Keratinocyte (primary cell): ENCODE data around the gene ACTG1. TPM values are rescaled to one million over a fixed set of nuclear protein-coding genes. Genes with fewer than 3 reads are reported as not detected.

Experiments used
- DNase-seq: peaks from one replicate; pipeline ENCODE4 v3.0.0-alpha.2; 2011; ENCODE audit warnings: low read depth, missing footprints, low spot score
- FAIRE-seq: peaks from 2 replicates; lab custom pipeline; 2011; peaks lifted over from hg19 to GRCh38; lab: Jason Lieb, UNC
- H2AFZ ChIP-seq: 2 replicates; pipeline ENCODE4 v1.6.0; 2012; ENCODE audit warnings: low read length, control low read depth, inconsistent platforms; ENCODE audit not compliant: control insufficient read depth
- H3K27ac ChIP-seq: 2 replicates; pipeline ENCODE4 v1.5.1; 2011; ENCODE audit warnings: low read length; ENCODE audit not compliant: control insufficient read depth, insufficient read depth
- H3K27me3 ChIP-seq: 3 replicates; pipeline ENCODE4 v1.6.0; 2011; ENCODE audit warnings: low read length; ENCODE audit not compliant: control insufficient read depth, insufficient read depth; ENCODE audit errors: extremely low read depth
- H3K36me3 ChIP-seq, 2 experiments: 2 replicates in 1 of 2; 3 replicates in 1 of 2; pipeline ENCODE4 v1.5.1; 2011; ENCODE audit warnings: low read length in 2 of 2, mild to moderate bottlenecking in 1 of 2; ENCODE audit not compliant: control insufficient read depth in 2 of 2, insufficient read depth in 2 of 2; ENCODE audit errors: extremely low read depth in 1 of 2
- H3K4me1 ChIP-seq: 3 replicates; pipeline ENCODE4 v1.5.1; 2011; ENCODE audit warnings: low read length; ENCODE audit not compliant: control insufficient read depth, insufficient read depth; ENCODE audit errors: extremely low read depth
- H3K4me2 ChIP-seq: 3 replicates; pipeline ENCODE4 v1.6.0; 2011; ENCODE audit warnings: low read depth, low read length; ENCODE audit not compliant: control insufficient read depth, insufficient read depth; ENCODE audit errors: extremely low read depth
- H3K4me3 ChIP-seq, 3 experiments: fragments of 200-600 bp in 1 of 3; sonication (generic) in 1 of 3; 2 replicates in 2 of 3; 3 replicates in 1 of 3; pipeline ENCODE4 v1.5.1; 2011 to 2016; ENCODE audit warnings: low read length in 3 of 3, mild to moderate bottlenecking in 3 of 3, control low read depth in 2 of 3, inconsistent platforms in 1 of 3, low read depth in 1 of 3, mixed read lengths in 1 of 3, mixed run types in 1 of 3, moderate library complexity in 1 of 3; ENCODE audit not compliant: control insufficient read depth in 2 of 3, insufficient read depth in 2 of 3; ENCODE audit errors: extremely low read depth in 1 of 3
- H3K79me2 ChIP-seq: 2 replicates; pipeline ENCODE4 v1.6.0; 2012; ENCODE audit warnings: low read length; ENCODE audit not compliant: control insufficient read depth, insufficient read depth
- H3K9ac ChIP-seq: 3 replicates; pipeline ENCODE4 v1.6.0; 2011; ENCODE audit warnings: low read length; ENCODE audit not compliant: control insufficient read depth, insufficient read depth; ENCODE audit errors: extremely low read depth
- H3K9me1 ChIP-seq: 3 replicates; pipeline ENCODE4 v1.6.0; 2011; ENCODE audit warnings: low read length; ENCODE audit not compliant: control insufficient read depth, insufficient read depth; ENCODE audit errors: extremely low read depth
- H3K9me3 ChIP-seq: 2 replicates; pipeline ENCODE4 v1.5.1; 2012; ENCODE audit warnings: low read depth, low read length; ENCODE audit not compliant: control insufficient read depth
- H4K20me1 ChIP-seq: 3 replicates; pipeline ENCODE4 v1.6.0; 2011; ENCODE audit warnings: low read length; ENCODE audit not compliant: control insufficient read depth, insufficient read depth; ENCODE audit errors: extremely low read depth
- EZH2 ChIP-seq: IDR thresholded peaks from one replicate; pipeline ENCODE4 v1.6.1; 2012; ENCODE audit warnings: inconsistent platforms, mild to moderate bottlenecking, low read length, moderate library complexity
- dilution Hi-C: fragments of 300-500 bp; cut with MboI; formaldehyde crosslinking; loops from one replicate; pipeline ENCODE4 v1.7.0; 2020; ENCODE audit warnings: low sequenced_read_pairs; ENCODE audit not compliant: extremely low pct_ligation_motif_present
- polyA plus RNA-seq, 5 experiments: library from polyadenylated mRNA; depleted of rRNA in 3 of 5; stranded (reverse) in 3 of 5; stranded (forward) in 1 of 5; unstranded in 1 of 5; fragments of >200 nt; gene quantifications; 1 replicate in 1 of 5; 2 replicates in 3 of 5; 3 replicates in 1 of 5; pipeline versions ENCODE4 v1.2.1 to v1.2.3, GENCODE V29; 2011 to 2012; ENCODE audit warnings: missing spikeins in 2 of 5, low read depth in 1 of 5, low replicate concordance in 1 of 5
- TF ChIP-seq, protein P1 (sequence below), 3 experiments: IDR thresholded peaks in 1 of 3; conservative IDR thresholded peaks in 1 of 3; optimal IDR thresholded peaks in 1 of 3; 2 replicates in 2 of 3; 3 replicates in 1 of 3; pipeline versions ENCODE3 to v1.5.1; 2011; ENCODE audit warnings: low read length in 3 of 3, mild to moderate bottlenecking in 3 of 3, moderate library complexity in 2 of 3, control low read depth in 1 of 3, inconsistent platforms in 1 of 3; ENCODE audit not compliant: insufficient read depth in 2 of 3; ENCODE audit errors: extremely low read depth in 1 of 3

ACTG1 gene
- polyA plus RNA-seq, 1 donor (not counting 4 experiments of a cell fraction or from before 2014, with no cell fraction given) = 1,867 TPM

DNA sequence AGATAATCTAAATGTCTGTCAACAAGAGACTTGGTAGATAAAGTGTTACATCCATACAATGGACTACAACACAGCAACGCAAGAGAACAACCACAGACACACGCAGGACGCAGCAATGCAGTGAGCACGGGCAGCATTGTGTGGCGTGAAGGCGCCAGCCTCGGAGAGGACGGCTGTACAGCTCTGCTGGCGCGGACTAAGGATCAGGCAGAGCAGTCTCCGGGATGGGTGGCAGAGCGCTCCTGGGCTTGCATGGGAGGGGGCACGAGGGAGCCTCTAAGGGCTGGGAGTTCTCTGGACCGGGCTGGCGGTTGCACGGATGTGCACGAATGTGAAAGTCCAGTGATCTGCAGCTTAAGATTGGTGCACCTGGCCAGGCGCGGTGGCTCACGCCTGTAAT, 34.5 kb downstream of the ACTG1 start:
- H3K36me3 ChIP-seq = no peaks in the 10 kb centered on the region
- TF ChIP-seq, protein P1, sequence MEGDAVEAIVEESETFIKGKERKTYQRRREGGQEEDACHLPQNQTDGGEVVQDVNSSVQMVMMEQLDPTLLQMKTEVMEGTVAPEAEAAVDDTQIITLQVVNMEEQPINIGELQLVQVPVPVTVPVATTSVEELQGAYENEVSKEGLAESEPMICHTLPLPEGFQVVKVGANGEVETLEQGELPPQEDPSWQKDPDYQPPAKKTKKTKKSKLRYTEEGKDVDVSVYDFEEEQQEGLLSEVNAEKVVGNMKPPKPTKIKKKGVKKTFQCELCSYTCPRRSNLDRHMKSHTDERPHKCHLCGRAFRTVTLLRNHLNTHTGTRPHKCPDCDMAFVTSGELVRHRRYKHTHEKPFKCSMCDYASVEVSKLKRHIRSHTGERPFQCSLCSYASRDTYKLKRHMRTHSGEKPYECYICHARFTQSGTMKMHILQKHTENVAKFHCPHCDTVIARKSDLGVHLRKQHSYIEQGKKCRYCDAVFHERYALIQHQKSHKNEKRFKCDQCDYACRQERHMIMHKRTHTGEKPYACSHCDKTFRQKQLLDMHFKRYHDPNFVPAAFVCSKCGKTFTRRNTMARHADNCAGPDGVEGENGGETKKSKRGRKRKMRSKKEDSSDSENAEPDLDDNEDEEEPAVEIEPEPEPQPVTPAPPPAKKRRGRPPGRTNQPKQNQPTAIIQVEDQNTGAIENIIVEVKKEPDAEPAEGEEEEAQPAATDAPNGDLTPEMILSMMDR (optimal IDR thresholded peaks at IDR 0.05 in 1 of 3, IDR thresholded peaks at IDR 0.05 in 1 of 3, conservative IDR thresholded peaks at IDR 0.05 in 1 of 3; ENCODE audit: extremely low read depth in 1 of 3, insufficient read depth in 2 of 3, low read length in 3 of 3) = no peak
- TF ChIP-seq EZH2 = no peak
- no peaks in the 10 kb centered on the region for H3K79me2 ChIP-seq
- H3K4me3 ChIP-seq = no peak overlapping the region
- H3K9me3 ChIP-seq = no peaks in the 10 kb centered on the region
- no peaks in the 10 kb centered on the region for H4K20me1 ChIP-seq
- H3K27me3 ChIP-seq = peaks cover 23% of the 10 kb centered on the region
- DNase-seq (no peak), FAIRE-seq (no peak)
- no peaks in the 10 kb centered on the region for H3K9me1 ChIP-seq
- no peaks in the 10 kb centered on the region for H3K4me1 ChIP-seq
- no peak overlapping the region for H3K9ac ChIP-seq
- H3K27ac ChIP-seq = no peak overlapping the region
- H2AFZ ChIP-seq = no peak overlapping the region
- dilution Hi-C loops = no loop called here
- no peak overlapping the region for H3K4me2 ChIP-seq

DNA sequence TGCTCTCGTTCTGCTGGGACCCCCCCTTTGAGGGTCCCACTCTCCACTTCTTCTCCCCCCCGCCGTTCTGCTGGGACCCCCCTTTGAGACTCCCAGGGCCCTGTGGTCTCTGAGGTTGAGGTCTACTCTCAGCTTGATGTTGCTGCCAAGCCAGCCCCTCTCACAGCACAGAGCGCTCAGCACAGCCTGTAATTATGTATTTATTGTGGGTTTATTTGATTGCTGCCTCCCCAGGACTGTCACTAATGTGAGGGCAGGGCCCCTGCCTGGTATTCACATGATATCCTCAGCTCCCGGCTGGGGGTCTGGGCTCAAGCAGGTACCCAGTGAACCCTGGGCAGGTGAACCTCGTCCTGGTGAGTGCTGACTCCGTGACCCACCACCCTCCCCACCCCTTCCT, 35.4 kb downstream of the ACTG1 start:
- Histone ChIP-seq H3K4me3 (no peak overlapping the region), H3K4me1 (no peaks in the 10 kb centered on the region), H3K27me3 (peaks cover 16% of the 10 kb centered on the region), H3K9ac (no peak overlapping the region), H3K27ac (no peak overlapping the region), H3K79me2 (no peaks in the 10 kb centered on the region), H3K9me3 (no peaks in the 10 kb centered on the region), H2AFZ (no peak overlapping the region), H3K9me1 (no peaks in the 10 kb centered on the region), H3K36me3 (no peaks in the 10 kb centered on the region), H3K4me2 (no peak overlapping the region), H4K20me1 (no peaks in the 10 kb centered on the region)
- DNase-seq (no peak), FAIRE-seq (no peak)
- dilution Hi-C loops = no loop called here
- TF ChIP-seq, protein P1 (optimal IDR thresholded peaks at IDR 0.05 in 1 of 3, IDR thresholded peaks at IDR 0.05 in 1 of 3, conservative IDR thresholded peaks at IDR 0.05 in 1 of 3; ENCODE audit: extremely low read depth in 1 of 3, insufficient read depth in 2 of 3, low read length in 3 of 3) = no peak
- no peak for TF ChIP-seq EZH2
